HCT116 (cell line): ENCODE measurements around the gene PDLIM7. TPM values are rescaled to one million over a fixed set of nuclear protein-coding genes. Genes with fewer than 3 reads are reported as not detected.

Source experiments
- ATAC-seq: fragments of 200-7000 bp; cut with Tn5 transposase; 2 replicates; pipeline ENCODE4 v1.9.1; 2020; ENCODE audit warnings: mild to moderate bottlenecking, moderate library complexity
- BruUV-seq: library from RNA; stranded (reverse); fragments of 400-500 nt; replicated peaks from 2 replicates; lab custom pipeline; 2021; lab: Mats Ljungman, UMichigan
- CTCF ChIA-PET: fragments of 300-600 bp; sonication (Branson Sonifier 250); formaldehyde crosslinking; loops from one replicate; lab custom pipeline; 2021; ENCODE audit warnings: antibody characterized with exemption; lab: Charles Lee
- POLR2A ChIA-PET: fragments of 300-600, 350-600 bp; sonication (Branson Sonifier 250); formaldehyde crosslinking; loops from one replicate; lab custom pipeline; 2021; ENCODE audit warnings: antibody characterized with exemption; lab: Charles Lee
- RAD21 ChIA-PET, 2 experiments: fragments of 300-600 bp; sonication (Branson Sonifier 250); formaldehyde crosslinking; loops; one replicate each; lab custom pipeline; 2023; ENCODE audit warnings: low total read pairs in 2 of 2; ENCODE audit not compliant: uncharacterized antibody in 2 of 2, unreplicated experiment in 2 of 2, low non-redundant PET in 1 of 2; lab: Charles Lee
- DNase-seq: peaks from one replicate; pipeline ENCODE4 v3.0.0-alpha.2; 2010; ENCODE audit warnings: low read depth, low spot score
- H2AFZ ChIP-seq: fragments of 200-600 bp; shearing (Covaris generic), sonication (generic); 2 replicates; pipeline ENCODE4 v1.6.1; 2017; ENCODE audit warnings: low read depth, mixed run types, mixed read lengths, antibody characterized with exemption, low read length; ENCODE audit not compliant: poor library complexity, severe bottlenecking
- H3K27ac ChIP-seq: 2 replicates; pipeline ENCODE4 v1.5.1; 2012; ENCODE audit warnings: low read depth, low read length
- H3K27me3 ChIP-seq: fragments of 200-600 bp; sonication (generic); 2 replicates; pipeline ENCODE4 v1.6.1; 2016; ENCODE audit warnings: mixed run types, low read length, mixed read lengths; ENCODE audit not compliant: insufficient read depth
- H3K36me3 ChIP-seq, 2 experiments: fragments of 200-500 bp in 1 of 2; fragments of 200-600 bp in 1 of 2; sonication (Bioruptor generic) in 1 of 2; sonication (generic) in 1 of 2; 2 replicates each; pipeline versions ENCODE4 v1.5.1 to v1.6.1; 2014 to 2016; ENCODE audit warnings: low read length in 2 of 2, inconsistent platforms in 1 of 2, mixed read lengths in 1 of 2, mixed run types in 1 of 2; ENCODE audit not compliant: insufficient read depth in 2 of 2, control insufficient read depth in 1 of 2
- H3K4me1 ChIP-seq, 2 experiments: fragments of 200-600 bp in 1 of 2; sonication (generic) in 1 of 2; 2 replicates each; pipeline versions ENCODE4 v1.5.1 to v1.6.1; 2012 to 2017; ENCODE audit warnings: low read length in 2 of 2, inconsistent platforms in 1 of 2, mild to moderate bottlenecking in 1 of 2, mixed read lengths in 1 of 2, mixed run types in 1 of 2, moderate library complexity in 1 of 2; ENCODE audit not compliant: insufficient read depth in 2 of 2, control insufficient read depth in 1 of 2
- H3K4me2 ChIP-seq: fragments of 200-600 bp; sonication (generic); 2 replicates; pipeline ENCODE4 v1.6.1; 2017; ENCODE audit warnings: mixed run types, low read length, mixed read lengths
- H3K4me3 ChIP-seq, 2 experiments: fragments of 200-600 bp in 1 of 2; sonication (generic) in 1 of 2; replicated peaks in 1 of 2; 2 replicates each; pipeline ENCODE4 v1.5.1; 2011 to 2016; ENCODE audit warnings: low read length in 2 of 2, control low read depth in 1 of 2, low read depth in 1 of 2, mild to moderate bottlenecking in 1 of 2, mixed read lengths in 1 of 2, mixed run types in 1 of 2
- H3K79me2 ChIP-seq: fragments of 200-600 bp; sonication (generic); 2 replicates; pipeline ENCODE4 v1.6.1; 2017; ENCODE audit warnings: mild to moderate bottlenecking, mixed run types, low read length, moderate library complexity, mixed read lengths; ENCODE audit not compliant: insufficient read depth
- H3K9ac ChIP-seq: fragments of 200-600 bp; sonication (generic); 2 replicates; pipeline ENCODE4 v1.6.1; 2016; ENCODE audit warnings: low read length, mixed read lengths
- H3K9me2 ChIP-seq: fragments of 200-600 bp; sonication (generic), shearing (Covaris generic); 2 replicates; pipeline ENCODE4 v1.6.1; 2017; ENCODE audit warnings: mixed run types, mild to moderate bottlenecking, moderate library complexity; ENCODE audit not compliant: insufficient read depth
- H3K9me3 ChIP-seq, 2 experiments: fragments of 200-500 bp in 1 of 2; fragments of 200-600 bp in 1 of 2; sonication (Bioruptor generic) in 1 of 2; sonication (generic) in 1 of 2; 2 replicates each; pipeline ENCODE4 v1.6.1; 2014 to 2017; ENCODE audit warnings: low read length in 2 of 2, mixed read lengths in 2 of 2, inconsistent platforms in 1 of 2, low read depth in 1 of 2, mild to moderate bottlenecking in 1 of 2, mixed run types in 1 of 2, moderate library complexity in 1 of 2; ENCODE audit not compliant: control insufficient read depth in 1 of 2, insufficient read depth in 1 of 2
- H4K20me1 ChIP-seq: fragments of 200-600 bp; sonication (generic), shearing (Covaris generic); 2 replicates; pipeline ENCODE4 v1.6.1; 2017; ENCODE audit warnings: mixed run types, mild to moderate bottlenecking, moderate library complexity; ENCODE audit not compliant: insufficient read depth
- CEBPB ChIP-seq: IDR thresholded peaks from 2 replicates; pipeline ENCODE4 v1.6.1; 2012; ENCODE audit warnings: low read depth
- EGR1 ChIP-seq: IDR thresholded peaks from 2 replicates; pipeline ENCODE4 v1.6.1; 2012; ENCODE audit warnings: low read depth
- EZH2phosphoT487 ChIP-seq: fragments of 200-600 bp; IDR thresholded peaks from 2 replicates; pipeline ENCODE4 v1.6.1; 2018; ENCODE audit warnings: antibody characterized with exemption, borderline replicate concordance
- POLR2A ChIP-seq: IDR thresholded peaks from 2 replicates; pipeline ENCODE4 v1.7.0; 2011; ENCODE audit warnings: borderline replicate concordance; ENCODE audit not compliant: insufficient read depth, insufficient read length; ENCODE audit errors: extremely low read depth
- POLR2AphosphoS5 ChIP-seq: IDR thresholded peaks from 2 replicates; pipeline ENCODE4 v1.6.1; 2011; ENCODE audit warnings: mild to moderate bottlenecking, low read depth, low read length, moderate library complexity
- RAD21 ChIP-seq: IDR thresholded peaks from 2 replicates; pipeline ENCODE4 v1.6.1; 2012; ENCODE audit warnings: low read depth, mild to moderate bottlenecking
- SIN3A ChIP-seq: IDR thresholded peaks from 2 replicates; pipeline ENCODE4 v1.6.1; 2012; ENCODE audit warnings: low read depth
- SP1 ChIP-seq: IDR thresholded peaks from 2 replicates; pipeline ENCODE4 v1.6.1; 2012; ENCODE audit warnings: low read depth
- intact Hi-C: fragments of 100-400 bp; cut with micrococcal nuclease; formaldehyde crosslinking; loops from 2 replicates; pipeline ENCODE4 v1.10.0; 2022
- total RNA-seq: library from RNA; stranded (reverse); gene quantifications from one replicate; pipeline ENCODE4 v1.2.1, GENCODE V29; 2021; ENCODE audit not compliant: unreplicated experiment
- TF ChIP-seq, protein P1 (sequence below), 3 experiments: fragments of 200-600 bp in 1 of 3; sonication (generic) in 1 of 3; IDR thresholded peaks in 2 of 3; conservative IDR thresholded peaks in 1 of 3; 2 replicates each; pipeline ENCODE4 v1.5.1; 2012 to 2017; ENCODE audit warnings: low read depth in 2 of 3, low read length in 2 of 3, antibody characterized with exemption in 1 of 3, borderline replicate concordance in 1 of 3, control low read depth in 1 of 3, mild to moderate bottlenecking in 1 of 3, mixed read lengths in 1 of 3, mixed run types in 1 of 3, moderate library complexity in 1 of 3; ENCODE audit not compliant: insufficient read depth in 1 of 3
- TF ChIP-seq, protein P2 (sequence below): IDR thresholded peaks from 2 replicates; pipeline ENCODE4 v1.6.1; 2012; ENCODE audit warnings: low read depth

PDLIM7 gene
- total RNA-seq, 1 experiment from 2014 or later = 153 TPM

DNA sequence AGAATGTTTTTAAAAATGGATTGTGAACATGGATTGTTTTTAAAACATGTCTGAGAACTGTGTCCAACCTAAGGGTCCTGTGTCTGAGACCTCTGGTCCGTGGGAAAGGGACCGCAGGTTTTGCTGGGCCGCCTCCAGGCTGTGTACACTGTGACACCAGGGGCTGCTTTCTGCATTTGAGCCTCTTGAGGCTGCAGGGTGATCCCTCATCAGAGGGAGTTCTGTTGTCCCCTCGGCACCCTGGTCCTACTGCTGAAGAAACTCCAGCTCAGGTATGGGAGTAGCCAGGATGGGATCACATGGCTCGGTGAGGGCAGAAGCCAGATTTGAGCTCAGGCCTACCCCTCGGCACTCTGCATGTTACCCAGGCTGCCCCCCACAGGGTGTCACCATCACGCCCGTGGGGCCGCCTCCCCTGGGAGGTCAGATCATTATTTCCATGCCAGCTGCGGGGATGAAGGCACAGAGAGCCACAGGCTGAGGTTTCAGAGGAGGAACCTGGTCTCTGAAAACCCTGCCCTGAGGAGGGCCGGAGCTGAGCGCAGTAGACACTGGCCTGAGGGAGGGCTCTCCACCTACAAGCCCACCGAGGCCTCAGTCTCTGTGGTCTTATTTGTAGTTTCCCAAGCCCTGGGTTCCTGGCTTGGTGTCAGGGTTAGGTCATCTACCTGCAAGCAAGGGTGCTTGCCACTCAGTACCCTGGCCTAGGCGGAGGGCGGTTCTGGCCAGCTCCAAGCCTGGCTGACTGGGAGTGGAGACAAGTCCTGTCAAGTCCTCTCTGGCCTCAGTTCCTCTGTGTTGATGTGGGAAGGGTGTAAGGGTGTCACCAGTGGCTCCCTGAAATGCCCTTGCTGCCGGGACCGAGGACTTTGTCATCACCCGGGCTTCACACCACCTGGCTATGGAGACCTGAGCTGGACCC, 48.0 kb downstream of the PDLIM7 start:
- H3K4me1 ChIP-seq = peaks cover 20 to 76% of the 10 kb centered on the region in 2 experiments

DNA sequence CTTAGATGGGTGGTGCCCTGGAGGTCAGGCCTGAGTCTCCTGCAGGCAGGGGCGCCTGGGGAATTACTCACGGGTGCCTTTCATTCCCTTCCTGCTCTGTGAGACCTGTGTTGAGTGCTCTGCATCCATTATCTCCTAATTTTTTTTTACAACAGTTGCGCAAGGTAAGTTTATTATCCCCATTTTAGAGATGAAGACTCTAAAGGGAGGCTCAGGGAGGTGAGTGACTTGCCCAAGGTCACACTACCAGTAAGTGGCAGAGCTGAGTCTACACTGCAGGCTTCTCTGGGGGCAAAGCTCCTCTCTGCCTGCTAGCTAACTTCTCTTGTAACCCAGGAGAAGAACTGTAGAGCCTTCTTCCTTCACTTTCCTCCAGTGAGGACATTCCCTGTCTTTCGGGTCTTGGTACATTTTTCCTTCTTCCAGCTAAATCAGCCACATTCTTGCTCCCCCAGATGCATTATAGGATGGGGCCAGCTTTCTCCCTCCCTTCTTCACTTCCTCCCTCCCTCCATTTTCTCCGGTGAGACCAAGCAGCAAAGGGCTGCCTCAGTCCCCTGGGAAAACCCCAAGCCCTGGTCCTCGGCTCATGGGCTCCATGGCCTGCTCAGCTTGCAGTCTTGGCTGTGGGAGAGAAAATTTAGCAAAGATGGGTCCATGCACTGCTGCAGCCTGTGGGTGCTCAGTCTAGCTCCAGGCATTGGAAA, 49.0 kb downstream of the PDLIM7 start:
- H3K4me3 ChIP-seq = peak overlapping the region; percentile 55 to 86
- ATAC-seq (no peak), DNase-seq (no peak)
- no peaks in the 10 kb centered on the region for H3K9me2 ChIP-seq
- H3K4me1 ChIP-seq = peaks cover 20 to 72% of the 10 kb centered on the region in 2 experiments
- POLR2A ChIA-PET = interaction anchor here (0.8 to 2.2 kb wide), 6 partner anchors 9 to 147 kb away, joined by 3 to 9 read pairs (median 6); partner anchors contain the start of gene GRK6
- H3K79me2 ChIP-seq = peaks cover 75% of the 10 kb centered on the region
- H3K9me3 ChIP-seq = no peaks in the 10 kb centered on the region
- H3K4me2 ChIP-seq = peak overlapping the region; percentile 99
- no peak overlapping the region for H2AFZ ChIP-seq
- intact Hi-C loops = no loop called here
- RAD21 ChIA-PET = interaction anchor here (1.1 to 1.2 kb wide), 5 partner anchors 44 to 78 kb away, joined by 3 to 4 read pairs (median 3); no protein-coding TSS in a partner anchor
- H3K27me3 ChIP-seq = no peaks in the 10 kb centered on the region
- H3K9ac ChIP-seq = peak overlapping the region; percentile 99
- BruUV-seq = TSS peak; percentile 18
- CTCF ChIA-PET = interaction anchor here (1.1 to 6.3 kb wide), 7 partner anchors 6 to 79 kb away, joined by 3 to 53 read pairs (median 6); partner anchors contain the start of gene PDLIM7
- H3K27ac ChIP-seq = peak overlapping the region; percentile 95
- H4K20me1 ChIP-seq = peaks cover 3% of the 10 kb centered on the region; the same call in 1 of the 2 replicates
- peaks cover 0 to 17% of the 10 kb centered on the region in 2 experiments; a peak in 1 of 4 replicates for H3K36me3 ChIP-seq
- TF ChIP-seq SIN3A (no peak), EGR1 (no peak), RAD21 (no peak), POLR2A (no peak), POLR2AphosphoS5 (no peak), EZH2phosphoT487 (no peak), CEBPB (no peak)
- TF ChIP-seq, protein P1, sequence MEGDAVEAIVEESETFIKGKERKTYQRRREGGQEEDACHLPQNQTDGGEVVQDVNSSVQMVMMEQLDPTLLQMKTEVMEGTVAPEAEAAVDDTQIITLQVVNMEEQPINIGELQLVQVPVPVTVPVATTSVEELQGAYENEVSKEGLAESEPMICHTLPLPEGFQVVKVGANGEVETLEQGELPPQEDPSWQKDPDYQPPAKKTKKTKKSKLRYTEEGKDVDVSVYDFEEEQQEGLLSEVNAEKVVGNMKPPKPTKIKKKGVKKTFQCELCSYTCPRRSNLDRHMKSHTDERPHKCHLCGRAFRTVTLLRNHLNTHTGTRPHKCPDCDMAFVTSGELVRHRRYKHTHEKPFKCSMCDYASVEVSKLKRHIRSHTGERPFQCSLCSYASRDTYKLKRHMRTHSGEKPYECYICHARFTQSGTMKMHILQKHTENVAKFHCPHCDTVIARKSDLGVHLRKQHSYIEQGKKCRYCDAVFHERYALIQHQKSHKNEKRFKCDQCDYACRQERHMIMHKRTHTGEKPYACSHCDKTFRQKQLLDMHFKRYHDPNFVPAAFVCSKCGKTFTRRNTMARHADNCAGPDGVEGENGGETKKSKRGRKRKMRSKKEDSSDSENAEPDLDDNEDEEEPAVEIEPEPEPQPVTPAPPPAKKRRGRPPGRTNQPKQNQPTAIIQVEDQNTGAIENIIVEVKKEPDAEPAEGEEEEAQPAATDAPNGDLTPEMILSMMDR (IDR thresholded peaks at IDR 0.05 in 2 of 3, conservative IDR thresholded peaks at IDR 0.05 in 1 of 3; ENCODE audit: borderline replicate concordance in 1 of 3, insufficient read depth in 1 of 3, low read depth in 2 of 3, low read length in 2 of 3) = no peak
- TF ChIP-seq, protein P2, sequence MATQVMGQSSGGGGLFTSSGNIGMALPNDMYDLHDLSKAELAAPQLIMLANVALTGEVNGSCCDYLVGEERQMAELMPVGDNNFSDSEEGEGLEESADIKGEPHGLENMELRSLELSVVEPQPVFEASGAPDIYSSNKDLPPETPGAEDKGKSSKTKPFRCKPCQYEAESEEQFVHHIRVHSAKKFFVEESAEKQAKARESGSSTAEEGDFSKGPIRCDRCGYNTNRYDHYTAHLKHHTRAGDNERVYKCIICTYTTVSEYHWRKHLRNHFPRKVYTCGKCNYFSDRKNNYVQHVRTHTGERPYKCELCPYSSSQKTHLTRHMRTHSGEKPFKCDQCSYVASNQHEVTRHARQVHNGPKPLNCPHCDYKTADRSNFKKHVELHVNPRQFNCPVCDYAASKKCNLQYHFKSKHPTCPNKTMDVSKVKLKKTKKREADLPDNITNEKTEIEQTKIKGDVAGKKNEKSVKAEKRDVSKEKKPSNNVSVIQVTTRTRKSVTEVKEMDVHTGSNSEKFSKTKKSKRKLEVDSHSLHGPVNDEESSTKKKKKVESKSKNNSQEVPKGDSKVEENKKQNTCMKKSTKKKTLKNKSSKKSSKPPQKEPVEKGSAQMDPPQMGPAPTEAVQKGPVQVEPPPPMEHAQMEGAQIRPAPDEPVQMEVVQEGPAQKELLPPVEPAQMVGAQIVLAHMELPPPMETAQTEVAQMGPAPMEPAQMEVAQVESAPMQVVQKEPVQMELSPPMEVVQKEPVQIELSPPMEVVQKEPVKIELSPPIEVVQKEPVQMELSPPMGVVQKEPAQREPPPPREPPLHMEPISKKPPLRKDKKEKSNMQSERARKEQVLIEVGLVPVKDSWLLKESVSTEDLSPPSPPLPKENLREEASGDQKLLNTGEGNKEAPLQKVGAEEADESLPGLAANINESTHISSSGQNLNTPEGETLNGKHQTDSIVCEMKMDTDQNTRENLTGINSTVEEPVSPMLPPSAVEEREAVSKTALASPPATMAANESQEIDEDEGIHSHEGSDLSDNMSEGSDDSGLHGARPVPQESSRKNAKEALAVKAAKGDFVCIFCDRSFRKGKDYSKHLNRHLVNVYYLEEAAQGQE = no peak

More for the DNA sequence above, 48.0 kb downstream of the PDLIM7 start:
- ATAC-seq (no peak), DNase-seq (no peak)
- Histone ChIP-seq H3K4me2 (peak overlapping the region; percentile 99), H3K4me3 (no peak overlapping the region), H3K27me3 (no peaks in the 10 kb centered on the region), H4K20me1 (no peaks in the 10 kb centered on the region), H3K79me2 (peaks cover 67% of the 10 kb centered on the region), H3K9me3 (no peaks in the 10 kb centered on the region), H3K9me2 (no peaks in the 10 kb centered on the region), H3K36me3 (peaks cover 0 to 9% of the 10 kb centered on the region in 2 experiments; a peak in 1 of 4 replicates), H3K9ac (peak overlapping the region; percentile 99), H2AFZ (no peak overlapping the region), H3K27ac (peak overlapping the region; percentile 95; the same call in 1 of the 2 replicates)
- intact Hi-C loops = no loop called here
- TF ChIP-seq SP1 = no peak
- ChIA-PET POLR2A (interaction anchor here (2.0 to 2.2 kb wide), 3 partner anchors 8 to 60 kb away, joined by 5 to 9 read pairs (median 8); partner anchors contain the start of gene GRK6), RAD21 (interaction anchor here in 1 of 2 experiments (1.1 kb wide), 1 partner anchor 47 kb away, joined by 3 read pairs; no protein-coding TSS in a partner anchor), CTCF (interaction anchor here (1.1 to 6.3 kb wide), 4 partner anchors 8 to 59 kb away, joined by 3 to 53 read pairs (median 12); partner anchors contain the start of gene PDLIM7)
- no TSS peak for BruUV-seq
